ENCODE results near the gene KYAT1.

GRCh38 chr9:128916204-128916603 lies 34.5 kb upstream of the KYAT1 start:
- TF ChIP-seq POLR2A (IDR thresholded peaks at IDR 0.05) = no peak
- no peak for TF ChIP-seq CTCF (IDR thresholded peaks at IDR 0.05)

All from tibial nerve (tissue), 3 donors.